Kidney tubule cell (primary cell): ENCODE data around the gene NUTF2.
"Not testable (repeated sequence)": the region's sequence is repeated elsewhere in the genome, so short reads cannot be mapped to it uniquely, and the experiment has no call there.

Experiments used
- DNase-seq: peaks from one replicate; pipeline ENCODE4 v3.0.0-alpha.2; 2018; ENCODE audit warnings: low spot score

NUTF2 gene

GRCh38 chr16:67846320-67847063 lies at the start of gene NUTF2:
TSS of gene NUTF2 (plus strand) at chr16:67846933. CDS start at chr16:67865131, 18,198 bp downstream.
- DNase-seq = peak; percentile 96

- no peak for DNase-seq
These were observed 46.3 kb upstream of the NUTF2 start for GRCh38 chr16:67800338-67800926.

GRCh38 chr16:67801241-67801640 lies 45.5 kb upstream of the NUTF2 start:
- DNase-seq = no peak

GRCh38 chr16:67801883-67802282 lies 44.9 kb upstream of the NUTF2 start:
- no peak for DNase-seq

- DNase-seq = no peak
These were observed 42.8 kb upstream of the NUTF2 start for GRCh38 chr16:67803894-67804293.

- no peak for DNase-seq
These were observed 41.7 kb upstream of the NUTF2 start for GRCh38 chr16:67804853-67805542.

GRCh38 chr16:67805718-67806427 lies 40.9 kb upstream of the NUTF2 start:
- DNase-seq = no peak

- DNase-seq = peak; percentile 100
These were observed 40.1 kb upstream of the NUTF2 start, which contains the start of the genes RANBP10 and TSNAXIP1 for GRCh38 chr16:67806428-67807147. TSS of gene RANBP10 (minus strand) at chr16:67806560. CDS start at chr16:67806536, 24 bp downstream. TSS of gene TSNAXIP1 (plus strand) at chr16:67806889. CDS start at chr16:67807150, 261 bp downstream.

- no peak for DNase-seq
These were observed 39.5 kb upstream of the NUTF2 start for GRCh38 chr16:67807148-67807682.

GRCh38 chr16:67811899-67812298 lies 34.8 kb upstream of the NUTF2 start:
- DNase-seq = no peak

GRCh38 chr16:67814567-67814966 lies 32.2 kb upstream of the NUTF2 start:
- no peak for DNase-seq

GRCh38 chr16:67820608-67821259 lies 26.0 kb upstream of the NUTF2 start:
- no peak for DNase-seq

GRCh38 chr16:67822511-67822910 lies 24.2 kb upstream of the NUTF2 start:
- DNase-seq = no peak

GRCh38 chr16:67825119-67825518 lies 21.6 kb upstream of the NUTF2 start:
- no peak for DNase-seq

GRCh38 chr16:67825906-67826305 lies 20.8 kb upstream of the NUTF2 start:
- DNase-seq = no peak

- DNase-seq = no peak
These were observed 18.1 kb upstream of the NUTF2 start for GRCh38 chr16:67828651-67829050.

- DNase-seq = peak; percentile 70
These were observed 13.7 kb upstream of the NUTF2 start for GRCh38 chr16:67833030-67833414.

- peak; percentile 86 for DNase-seq
These were observed 13.1 kb upstream of the NUTF2 start for GRCh38 chr16:67833415-67834241.

GRCh38 chr16:67834242-67834614 lies 12.5 kb upstream of the NUTF2 start:
- no peak for DNase-seq

- not testable (repeated sequence) for DNase-seq
These were observed 9.5 kb upstream of the NUTF2 start for GRCh38 chr16:67837190-67837589.
